ENCODE measurements around the gene PCID2.
A peak's percentile ranks its signal among the peaks of the same experiment; 100 is the strongest.

The PCID2 gene

DNA sequence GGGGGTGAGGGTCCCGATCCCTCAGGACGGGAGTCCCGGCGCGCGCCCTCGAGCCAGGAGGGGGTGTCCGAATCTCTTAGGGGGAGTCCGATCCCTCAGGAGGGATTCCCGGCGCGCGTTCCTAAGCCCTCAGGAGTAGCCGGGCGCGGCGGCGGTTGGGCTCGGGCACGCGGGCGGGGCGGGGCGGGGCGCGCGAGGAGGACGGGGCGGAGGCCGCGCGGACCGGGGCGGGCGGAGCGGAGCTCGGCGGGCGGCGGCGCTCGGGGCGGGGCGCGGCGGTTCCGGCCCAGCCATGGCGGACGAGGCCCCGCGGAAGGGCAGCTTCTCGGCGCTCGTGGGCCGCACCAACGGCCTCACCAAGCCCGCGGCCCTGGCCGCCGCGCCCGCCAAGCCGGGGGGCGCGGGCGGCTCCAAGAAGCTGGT lies 878 bp upstream of the PCID2 start, which contains the start of gene CUL4A:
Gene CUL4A, plus strand, starts transcription at position 278 of the 423 bp plus-strand sequence. Its CDS starts 15 bp downstream, at position 293.
- H3K36me3 ChIP-seq: no peaks in the 10 kb centered on the region
- TF ChIP-seq, protein P1, sequence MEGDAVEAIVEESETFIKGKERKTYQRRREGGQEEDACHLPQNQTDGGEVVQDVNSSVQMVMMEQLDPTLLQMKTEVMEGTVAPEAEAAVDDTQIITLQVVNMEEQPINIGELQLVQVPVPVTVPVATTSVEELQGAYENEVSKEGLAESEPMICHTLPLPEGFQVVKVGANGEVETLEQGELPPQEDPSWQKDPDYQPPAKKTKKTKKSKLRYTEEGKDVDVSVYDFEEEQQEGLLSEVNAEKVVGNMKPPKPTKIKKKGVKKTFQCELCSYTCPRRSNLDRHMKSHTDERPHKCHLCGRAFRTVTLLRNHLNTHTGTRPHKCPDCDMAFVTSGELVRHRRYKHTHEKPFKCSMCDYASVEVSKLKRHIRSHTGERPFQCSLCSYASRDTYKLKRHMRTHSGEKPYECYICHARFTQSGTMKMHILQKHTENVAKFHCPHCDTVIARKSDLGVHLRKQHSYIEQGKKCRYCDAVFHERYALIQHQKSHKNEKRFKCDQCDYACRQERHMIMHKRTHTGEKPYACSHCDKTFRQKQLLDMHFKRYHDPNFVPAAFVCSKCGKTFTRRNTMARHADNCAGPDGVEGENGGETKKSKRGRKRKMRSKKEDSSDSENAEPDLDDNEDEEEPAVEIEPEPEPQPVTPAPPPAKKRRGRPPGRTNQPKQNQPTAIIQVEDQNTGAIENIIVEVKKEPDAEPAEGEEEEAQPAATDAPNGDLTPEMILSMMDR (IDR thresholded peaks at IDR 0.05): no peak
- H3K9me3 ChIP-seq: no peaks in the 10 kb centered on the region
- H3K4me1 ChIP-seq (ENCODE audit: control insufficient read depth in 1 of 2, insufficient read depth in 1 of 2, low read depth in 1 of 2, low read length in 1 of 2): peaks cover 16 to 21% of the 10 kb centered on the region in 2 experiments
- no peaks in the 10 kb centered on the region for H3K27me3 ChIP-seq
- H3K4me3 ChIP-seq (ENCODE audit: low read depth in 1 of 2, low read length in 1 of 2): peak within 1 kb of the TSS; percentile 79 to 87
- H3K27ac ChIP-seq: peak within 1 kb of the TSS; percentile 91

DNA sequence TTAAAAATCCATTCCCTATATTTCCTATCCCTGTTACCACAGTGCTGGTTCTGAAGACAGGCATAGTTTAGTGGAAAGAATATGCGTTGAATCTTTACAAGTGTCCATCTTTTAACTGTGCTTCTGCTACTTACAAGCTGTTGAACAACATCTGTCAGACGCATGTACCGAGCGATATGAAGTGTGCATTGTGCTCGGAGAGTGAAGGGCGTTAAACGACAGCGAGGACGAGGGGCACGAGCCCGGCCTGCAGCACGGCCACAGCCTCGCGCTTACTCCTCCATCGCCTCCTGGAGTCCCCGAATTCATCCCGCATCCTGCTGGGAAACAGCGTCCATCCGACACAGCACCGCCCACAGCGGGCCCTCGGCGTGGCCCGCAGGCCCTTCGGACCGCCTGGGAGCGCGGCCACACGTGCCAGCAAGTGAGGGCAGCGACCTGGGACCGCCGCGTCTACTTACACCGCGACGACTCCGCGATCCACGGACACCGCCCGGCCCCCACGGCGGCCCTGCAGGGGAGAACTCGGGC lies 514 bp downstream of the PCID2 start:
- Histone ChIP-seq H3K9me3 (no peaks in the 10 kb centered on the region), H3K36me3 (no peaks in the 10 kb centered on the region), H3K4me1 (ENCODE audit: control insufficient read depth in 1 of 2, insufficient read depth in 1 of 2, low read depth in 1 of 2, low read length in 1 of 2) (peaks cover 16 to 21% of the 10 kb centered on the region in 2 experiments), H3K4me3 (ENCODE audit: low read depth in 1 of 2, low read length in 1 of 2) (peak overlapping the region; percentile 79 to 87), H3K27me3 (no peaks in the 10 kb centered on the region), H3K27ac (peak overlapping the region; percentile 91)
- TF ChIP-seq, protein P1 (IDR thresholded peaks at IDR 0.05): no peak

DNA sequence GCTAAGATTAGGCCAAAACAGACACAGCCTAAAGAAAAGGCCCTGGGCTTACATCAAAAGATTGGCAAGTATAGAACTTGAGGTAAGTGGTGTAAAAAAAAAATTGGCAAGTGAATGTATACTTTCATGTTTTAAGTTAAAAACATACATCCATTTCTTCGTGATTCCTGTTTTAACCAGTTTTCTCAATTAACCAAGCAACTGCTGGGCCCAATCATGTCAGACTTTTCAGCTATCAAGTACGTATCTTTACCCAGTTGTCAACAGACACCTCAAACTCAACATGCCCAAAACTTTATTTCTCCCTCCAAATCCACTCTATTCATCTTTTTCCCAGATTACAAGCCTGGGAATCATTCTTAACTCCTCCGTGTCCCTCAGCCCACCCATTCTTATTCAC lies 1.0 kb downstream of the PCID2 start:
- peak overlapping the region; percentile 79 to 87 for H3K4me3 ChIP-seq (ENCODE audit: low read depth in 1 of 2, low read length in 1 of 2)
- H3K27me3 ChIP-seq: no peaks in the 10 kb centered on the region
- H3K9me3 ChIP-seq: no peaks in the 10 kb centered on the region
- H3K4me1 ChIP-seq (ENCODE audit: control insufficient read depth in 1 of 2, insufficient read depth in 1 of 2, low read depth in 1 of 2, low read length in 1 of 2): peaks cover 16 to 21% of the 10 kb centered on the region in 2 experiments
- no peaks in the 10 kb centered on the region for H3K36me3 ChIP-seq
- H3K27ac ChIP-seq: peak overlapping the region; percentile 91
- TF ChIP-seq, protein P1 (IDR thresholded peaks at IDR 0.05): no peak

GRCh38 chr13:113205428-113205931 lies 3.0 kb downstream of the PCID2 start:
- no peaks in the 10 kb centered on the region for H3K27me3 ChIP-seq
- no peaks in the 10 kb centered on the region for H3K36me3 ChIP-seq
- H3K4me1 ChIP-seq (ENCODE audit: control insufficient read depth in 1 of 2, insufficient read depth in 1 of 2, low read depth in 1 of 2, low read length in 1 of 2): peaks cover 13 to 15% of the 10 kb centered on the region in 2 experiments
- no peak overlapping the region for H3K27ac ChIP-seq
- no peaks in the 10 kb centered on the region for H3K9me3 ChIP-seq
- no peak overlapping the region for H3K4me3 ChIP-seq (ENCODE audit: low read depth in 1 of 2, low read length in 1 of 2)
- TF ChIP-seq, protein P1 (IDR thresholded peaks at IDR 0.05): no peak

- Histone ChIP-seq H3K36me3 (peaks cover 8% of the 10 kb centered on the region), H3K4me1 (ENCODE audit: control insufficient read depth in 1 of 2, insufficient read depth in 1 of 2, low read depth in 1 of 2, low read length in 1 of 2) (peaks cover 9% of the 10 kb centered on the region in 2 experiments)
Observed at GRCh38 chr13:113204378-113204734, 4.1 kb downstream of the PCID2 start.

More at GRCh38 chr13:113204378-113204734, 4.1 kb downstream of the PCID2 start:
- Histone ChIP-seq H3K4me3 (ENCODE audit: low read depth in 1 of 2, low read length in 1 of 2) (no peak overlapping the region), H3K27me3 (no peaks in the 10 kb centered on the region), H3K9me3 (no peaks in the 10 kb centered on the region), H3K27ac (no peak overlapping the region)
- TF ChIP-seq, protein P1 (IDR thresholded peaks at IDR 0.05): no peak

Measured in neutrophil (primary cell).